IMR-90 (cell line): Measurements from ENCODE around the gene ESRRG.

Experiments
- CEBPB ChIP-seq: IDR thresholded peaks from 2 replicates; pipeline ENCODE4 v1.6.1; 2012; ENCODE audit warnings: low read depth, low read length, improper control_type of control experiment
- CHD1 ChIP-seq: IDR thresholded peaks from 2 replicates; pipeline ENCODE4 v1.6.1; 2012; ENCODE audit warnings: low read depth, low read length, improper control_type of control experiment
- CTCF ChIP-seq: conservative IDR thresholded peaks from 2 replicates; pipeline ENCODE4 v1.5.1; 2012; ENCODE audit warnings: mild to moderate bottlenecking, low read depth, low read length, improper control_type of control experiment
- FOS ChIP-seq: fragments of 150-350 bp; IDR thresholded peaks from 2 replicates; pipeline ENCODE4 v1.6.1; 2016; ENCODE audit warnings: low read depth, low read length
- POLR2A ChIP-seq: IDR thresholded peaks from 2 replicates; pipeline ENCODE4 v1.6.1; 2012; ENCODE audit warnings: mild to moderate bottlenecking, low read depth, low read length
- RAD21 ChIP-seq: IDR thresholded peaks from 2 replicates; pipeline ENCODE4 v1.6.1; 2012; ENCODE audit warnings: low read length, improper control_type of control experiment
- RCOR1 ChIP-seq: IDR thresholded peaks from 2 replicates; pipeline ENCODE4 v1.6.1; 2012; ENCODE audit warnings: mild to moderate bottlenecking, low read length, improper control_type of control experiment; ENCODE audit not compliant: insufficient replicate concordance
- RFX5 ChIP-seq: IDR thresholded peaks from 2 replicates; pipeline ENCODE4 v1.8.0; 2012; ENCODE audit warnings: low read depth, mild to moderate bottlenecking, low read length, moderate library complexity
- USF2 ChIP-seq: fragments of 150-350 bp; IDR thresholded peaks from 2 replicates; pipeline ENCODE4 v1.6.1; 2017; ENCODE audit warnings: mild to moderate bottlenecking, antibody characterized with exemption, low read length, low read depth

- TF ChIP-seq CTCF (no peak), FOS (no peak), POLR2A (no peak), CEBPB (no peak), RCOR1 (no peak), USF2 (no peak), RAD21 (no peak), RFX5 (no peak), CHD1 (no peak)
Observed at GRCh38 chr1:216475659-216476276, 247.5 kb downstream of the ESRRG start.
